ENCODE measurements around the gene MIB1.
"Not testable (repeated sequence)": the region's sequence is repeated elsewhere in the genome, so short reads cannot be mapped to it uniquely, and the experiment has no call there.

The MIB1 gene

DNA sequence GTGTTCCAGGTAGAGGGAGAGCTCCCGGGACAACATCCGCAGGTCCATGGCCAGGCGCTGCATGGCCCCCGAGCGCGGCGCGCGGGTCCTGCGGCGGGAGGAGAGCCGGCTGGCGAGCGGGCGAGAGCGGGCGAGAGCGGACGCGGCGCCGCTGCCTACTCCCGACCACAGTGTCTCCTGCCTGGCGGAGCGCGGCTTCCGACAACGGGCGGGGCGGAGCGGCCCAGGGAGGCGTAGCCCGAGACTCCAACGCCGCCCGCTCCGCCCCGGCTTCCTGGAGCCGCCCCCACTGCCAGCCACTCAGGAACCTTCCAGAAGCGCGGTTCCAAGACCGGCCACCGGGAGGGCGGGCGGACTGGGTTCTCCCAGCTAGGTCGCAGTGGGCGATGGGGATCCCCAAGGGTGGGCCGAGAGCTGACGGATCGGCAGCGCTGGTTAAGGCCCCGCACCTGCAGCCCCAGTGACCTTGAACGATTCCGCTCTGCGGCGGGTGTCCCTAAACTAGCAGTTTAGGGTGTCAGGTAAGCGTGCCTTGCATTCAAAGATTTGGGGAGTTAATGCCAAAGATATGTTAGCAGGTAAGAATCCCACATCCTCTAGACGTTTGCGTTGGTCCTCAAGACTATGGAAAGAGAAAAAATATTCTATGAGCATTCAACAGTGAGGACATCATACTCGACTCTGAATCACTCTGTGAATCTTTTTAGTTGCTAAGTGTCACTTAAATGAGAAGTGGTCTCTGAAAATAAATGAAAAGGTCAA is 35.8 kb upstream of the MIB1 start, which contains the start of gene ABHD3:
ABHD3 (minus strand) TSS at position 172 of the 762 bp plus-strand sequence; CDS start at position 63, 109 bp downstream.
- DNase-seq (ENCODE audit: low read depth, low spot score) = peak; percentile 31
- CTCF ChIA-PET = interaction anchor here (0.6 to 1.4 kb wide), 3 partner anchors 11 to 104 kb away, joined by 3 to 6 read pairs (median 3); partner anchors contain the start of gene ESCO1

DNA sequence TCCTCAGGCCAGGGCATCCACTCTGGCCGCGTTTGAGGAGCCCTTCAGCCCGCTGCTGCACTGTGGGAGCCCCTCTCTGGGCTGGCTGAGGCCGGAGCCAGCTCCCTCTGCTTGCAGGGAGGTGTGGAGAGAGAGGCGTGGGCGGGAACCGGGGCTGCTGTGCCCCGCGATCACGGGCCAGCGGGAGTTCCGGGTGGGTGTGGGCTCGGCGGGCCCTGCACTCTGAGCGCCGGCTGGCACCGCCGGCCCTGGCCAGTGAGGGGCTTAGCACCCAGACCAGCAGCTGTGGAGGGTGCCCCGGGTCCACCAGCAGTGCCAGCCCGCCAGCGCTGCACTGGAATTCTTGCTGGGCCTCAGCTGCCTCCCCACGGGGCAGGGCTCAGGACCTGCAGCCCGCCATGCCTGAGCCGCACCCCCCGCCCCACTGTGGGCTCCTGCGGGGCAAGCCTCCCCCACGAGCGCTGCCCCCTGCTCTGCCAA is 34.2 kb upstream of the MIB1 start:
- no peak for DNase-seq (ENCODE audit: low read depth, low spot score)
- H3K4me3 ChIP-seq (ENCODE audit: low read depth, low read length) = no peak overlapping the region
- TF ChIP-seq, protein P1, sequence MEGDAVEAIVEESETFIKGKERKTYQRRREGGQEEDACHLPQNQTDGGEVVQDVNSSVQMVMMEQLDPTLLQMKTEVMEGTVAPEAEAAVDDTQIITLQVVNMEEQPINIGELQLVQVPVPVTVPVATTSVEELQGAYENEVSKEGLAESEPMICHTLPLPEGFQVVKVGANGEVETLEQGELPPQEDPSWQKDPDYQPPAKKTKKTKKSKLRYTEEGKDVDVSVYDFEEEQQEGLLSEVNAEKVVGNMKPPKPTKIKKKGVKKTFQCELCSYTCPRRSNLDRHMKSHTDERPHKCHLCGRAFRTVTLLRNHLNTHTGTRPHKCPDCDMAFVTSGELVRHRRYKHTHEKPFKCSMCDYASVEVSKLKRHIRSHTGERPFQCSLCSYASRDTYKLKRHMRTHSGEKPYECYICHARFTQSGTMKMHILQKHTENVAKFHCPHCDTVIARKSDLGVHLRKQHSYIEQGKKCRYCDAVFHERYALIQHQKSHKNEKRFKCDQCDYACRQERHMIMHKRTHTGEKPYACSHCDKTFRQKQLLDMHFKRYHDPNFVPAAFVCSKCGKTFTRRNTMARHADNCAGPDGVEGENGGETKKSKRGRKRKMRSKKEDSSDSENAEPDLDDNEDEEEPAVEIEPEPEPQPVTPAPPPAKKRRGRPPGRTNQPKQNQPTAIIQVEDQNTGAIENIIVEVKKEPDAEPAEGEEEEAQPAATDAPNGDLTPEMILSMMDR (IDR thresholded peaks at IDR 0.05; ENCODE audit: insufficient read depth, low read length, missing control alignments) = no peak
- CTCF ChIA-PET = no interaction called here
- POLR2A ChIA-PET = no interaction called here

More for the DNA sequence above, 35.8 kb upstream of the MIB1 start, which contains the start of gene ABHD3:
- TF ChIP-seq, protein P1 (IDR thresholded peaks at IDR 0.05; ENCODE audit: insufficient read depth, low read length, missing control alignments) = peak; percentile 52
- POLR2A ChIA-PET = interaction anchor here (0.6 to 0.9 kb wide), 2 partner anchors 10 to 104 kb away, joined by 3 read pairs; partner anchors contain the start of gene ESCO1
- peak within 1 kb of the TSS; percentile 82 for H3K4me3 ChIP-seq (ENCODE audit: low read depth, low read length)

DNA sequence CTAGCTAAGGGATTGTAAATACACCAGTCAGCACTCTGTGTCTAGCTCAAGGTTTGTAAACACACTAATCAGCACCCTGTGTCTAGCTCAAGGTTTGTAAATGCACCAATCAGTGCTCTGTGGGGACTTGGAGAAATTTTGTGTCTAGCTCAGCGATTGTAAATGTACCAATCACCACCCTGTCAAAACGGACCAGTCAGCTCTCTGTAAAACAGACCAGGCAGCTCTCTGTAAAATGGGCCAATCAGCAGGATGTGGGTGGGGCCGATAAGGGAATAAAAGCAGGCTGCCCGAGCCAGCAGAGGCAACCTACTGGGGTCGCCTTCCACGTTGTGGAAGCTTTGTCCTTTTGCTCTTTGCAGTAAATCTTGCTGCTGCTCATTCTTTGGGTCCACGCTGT is 33.5 kb upstream of the MIB1 start:
- H3K4me3 ChIP-seq (ENCODE audit: low read depth, low read length); CTCF ChIA-PET; DNase-seq (ENCODE audit: low read depth, low spot score); POLR2A ChIA-PET: not testable (repeated sequence)

DNA sequence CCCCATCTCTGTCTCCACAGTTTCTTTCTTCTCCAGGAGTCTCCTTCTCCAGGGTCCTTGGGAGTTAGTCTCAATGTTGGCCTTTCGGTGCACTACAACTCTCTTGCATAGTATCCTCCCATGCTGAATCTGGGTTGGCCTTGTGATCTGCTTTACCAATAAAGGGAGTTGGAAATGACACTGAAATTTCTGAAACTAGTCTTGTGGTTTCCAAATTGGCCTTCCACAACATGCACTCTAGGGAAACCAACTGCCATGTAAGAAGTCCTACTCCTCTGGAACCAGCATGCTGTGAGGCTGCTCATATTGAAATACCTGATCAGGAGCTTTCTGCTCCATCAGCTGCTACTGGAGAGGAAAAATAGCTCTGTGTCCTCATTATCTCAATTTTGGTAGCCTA is 26.1 kb upstream of the MIB1 start:
- TF ChIP-seq, protein P1 (IDR thresholded peaks at IDR 0.05; ENCODE audit: insufficient read depth, low read length, missing control alignments) = no peak
- POLR2A ChIA-PET = interaction anchor here (1.2 kb wide), 1 partner anchor 10 kb away, joined by 3 read pairs; no protein-coding TSS in a partner anchor
- no peak overlapping the region for H3K4me3 ChIP-seq (ENCODE audit: low read depth, low read length)
- no peak for DNase-seq (ENCODE audit: low read depth, low spot score)
- CTCF ChIA-PET = no interaction called here

DNA sequence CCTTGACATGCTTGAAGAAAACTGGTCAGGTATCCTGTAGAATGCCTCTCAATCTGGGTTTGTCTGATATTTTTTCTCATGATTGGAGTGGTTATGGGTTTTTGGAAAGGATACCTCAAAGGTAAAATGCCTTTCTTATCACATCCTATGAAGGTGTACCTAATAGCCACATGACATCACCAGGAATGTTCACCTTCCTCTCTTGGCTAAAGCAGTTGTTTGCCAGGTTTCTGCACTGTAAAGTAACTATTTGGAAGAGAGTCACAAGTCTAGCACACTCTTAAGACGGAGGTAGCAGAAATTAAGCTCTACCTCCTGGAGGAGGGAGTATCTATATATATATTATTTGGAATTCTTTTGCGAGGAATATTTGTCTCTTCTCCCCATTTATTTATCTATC is 17.9 kb upstream of the MIB1 start:
- no peak overlapping the region for H3K4me3 ChIP-seq (ENCODE audit: low read depth, low read length)
- no peak for DNase-seq (ENCODE audit: low read depth, low spot score)
- ChIA-PET CTCF (interaction anchor here (1.4 kb wide), 1 partner anchor 123 kb away, joined by 3 read pairs; the partner anchor contains the start of gene ESCO1), POLR2A (interaction anchor here (0.7 kb wide), 1 partner anchor 14 kb away, joined by 3 read pairs; no protein-coding TSS in a partner anchor)
- TF ChIP-seq, protein P1 (IDR thresholded peaks at IDR 0.05; ENCODE audit: insufficient read depth, low read length, missing control alignments) = no peak

DNA sequence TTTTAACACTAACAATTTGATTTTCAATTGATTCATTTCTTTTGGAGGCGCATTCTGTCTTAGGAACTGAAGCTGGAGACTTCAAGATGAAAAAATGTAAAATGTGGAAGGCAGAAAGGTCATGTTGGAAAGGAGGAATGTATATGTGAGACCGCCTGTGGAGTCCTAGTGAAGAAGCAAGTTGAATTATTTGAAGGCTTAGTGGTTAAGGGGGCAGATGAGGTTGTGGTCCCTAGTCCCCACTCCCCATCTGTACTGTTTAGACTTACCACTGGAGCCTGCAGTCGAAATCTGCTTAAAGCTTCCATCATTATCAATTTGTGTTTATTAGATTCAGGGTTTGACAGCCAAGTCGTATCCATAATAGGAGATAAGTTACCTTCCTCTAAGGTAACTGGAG is 15.4 kb upstream of the MIB1 start:
- ChIA-PET POLR2A (no interaction called here), CTCF (interaction anchor here (0.7 kb wide), 1 partner anchor 113 kb away, joined by 3 read pairs; the partner anchor contains the start of gene SNRPD1)
- TF ChIP-seq, protein P1 (IDR thresholded peaks at IDR 0.05; ENCODE audit: insufficient read depth, low read length, missing control alignments) = no peak
- no peak for DNase-seq (ENCODE audit: low read depth, low spot score)
- no peak overlapping the region for H3K4me3 ChIP-seq (ENCODE audit: low read depth, low read length)

Measured in AG04449 (cell line).